Measurements from ENCODE around the gene IGFBP5. TPM values are rescaled to one million over a fixed set of nuclear protein-coding genes. Genes with fewer than 3 reads are reported as not detected.

IGFBP5 gene
- total RNA-seq, 1 donor from 2014 or later = 138 TPM

- Histone ChIP-seq H3K4me3 (peak overlapping the region; percentile 73), H3K27ac (replicated peaks) (peak overlapping the region; percentile 94), H3K4me1 (peaks cover 89% of the 10 kb centered on the region), H3K9me3 (replicated peaks) (no peaks in the 10 kb centered on the region), H3K36me3 (no peaks in the 10 kb centered on the region), H3K27me3 (ENCODE audit: low read depth) (peaks cover 11% of the 10 kb centered on the region)
- intact Hi-C loops (cut with micrococcal nuclease) = loop anchor here (10.0 kb wide), 1 partner anchor 291 kb away; no protein-coding TSS in a partner anchor
- DNase-seq = no peak
- TF ChIP-seq, protein P1, sequence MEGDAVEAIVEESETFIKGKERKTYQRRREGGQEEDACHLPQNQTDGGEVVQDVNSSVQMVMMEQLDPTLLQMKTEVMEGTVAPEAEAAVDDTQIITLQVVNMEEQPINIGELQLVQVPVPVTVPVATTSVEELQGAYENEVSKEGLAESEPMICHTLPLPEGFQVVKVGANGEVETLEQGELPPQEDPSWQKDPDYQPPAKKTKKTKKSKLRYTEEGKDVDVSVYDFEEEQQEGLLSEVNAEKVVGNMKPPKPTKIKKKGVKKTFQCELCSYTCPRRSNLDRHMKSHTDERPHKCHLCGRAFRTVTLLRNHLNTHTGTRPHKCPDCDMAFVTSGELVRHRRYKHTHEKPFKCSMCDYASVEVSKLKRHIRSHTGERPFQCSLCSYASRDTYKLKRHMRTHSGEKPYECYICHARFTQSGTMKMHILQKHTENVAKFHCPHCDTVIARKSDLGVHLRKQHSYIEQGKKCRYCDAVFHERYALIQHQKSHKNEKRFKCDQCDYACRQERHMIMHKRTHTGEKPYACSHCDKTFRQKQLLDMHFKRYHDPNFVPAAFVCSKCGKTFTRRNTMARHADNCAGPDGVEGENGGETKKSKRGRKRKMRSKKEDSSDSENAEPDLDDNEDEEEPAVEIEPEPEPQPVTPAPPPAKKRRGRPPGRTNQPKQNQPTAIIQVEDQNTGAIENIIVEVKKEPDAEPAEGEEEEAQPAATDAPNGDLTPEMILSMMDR (IDR thresholded peaks at IDR 0.05; ENCODE audit: borderline replicate concordance) = no peak
Measured at GRCh38 chr2:216693414-216694080, 1.8 kb downstream of the IGFBP5 start.

DNA sequence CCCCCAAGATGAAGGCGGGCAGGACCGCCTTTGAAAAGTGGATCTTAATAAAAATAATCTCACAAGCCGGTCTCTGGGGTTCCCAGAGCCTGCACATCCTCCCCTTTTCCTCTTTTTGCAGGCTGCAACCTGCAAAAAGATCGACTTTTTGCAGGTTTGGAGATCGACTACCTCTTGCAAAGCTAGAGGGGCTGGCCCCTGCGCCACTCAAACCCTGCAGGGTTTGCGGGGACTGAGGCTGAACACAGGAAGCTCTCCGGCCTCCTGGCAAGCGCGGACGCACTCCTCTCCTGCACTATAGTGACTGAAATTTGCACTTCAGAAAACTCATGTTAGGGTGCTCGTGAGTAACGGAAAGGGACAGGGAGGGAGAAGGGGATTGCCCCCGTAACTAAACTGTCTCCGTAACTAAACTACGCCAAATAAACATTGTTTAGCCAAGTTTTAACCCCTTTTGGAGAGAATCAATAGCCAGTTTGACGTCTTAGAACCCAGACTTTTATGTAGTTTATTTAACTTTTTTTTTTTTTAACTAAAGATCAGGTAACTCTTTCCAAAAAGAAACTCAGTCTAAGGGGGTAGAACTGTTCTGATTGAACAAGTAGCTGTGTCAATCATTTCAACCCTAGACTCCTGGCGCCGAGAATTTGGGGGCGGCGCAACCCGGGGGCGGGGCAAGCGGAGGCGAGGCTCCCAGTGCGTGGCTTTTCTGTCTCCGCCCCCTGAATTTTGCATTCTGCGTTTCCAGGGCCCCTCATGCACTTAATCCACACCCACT lies 2.5 kb downstream of the IGFBP5 start:
- TF ChIP-seq, protein P1 (IDR thresholded peaks at IDR 0.05; ENCODE audit: borderline replicate concordance) = no peak
- DNase-seq = peak; percentile 90
- intact Hi-C loops (cut with micrococcal nuclease) = loop anchor here (10.0 kb wide), 1 partner anchor 292 kb away; no protein-coding TSS in a partner anchor
- Histone ChIP-seq H3K27me3 (ENCODE audit: low read depth) (peaks cover 11% of the 10 kb centered on the region), H3K4me1 (peaks cover 90% of the 10 kb centered on the region), H3K36me3 (peaks cover 5% of the 10 kb centered on the region), H3K9me3 (replicated peaks) (no peaks in the 10 kb centered on the region), H3K27ac (replicated peaks) (peak overlapping the region; percentile 94), H3K4me3 (peak overlapping the region; percentile 73)

- H3K27me3 ChIP-seq (ENCODE audit: low read depth) = peaks cover 11% of the 10 kb centered on the region
- H3K4me3 ChIP-seq = peak overlapping the region; percentile 73
- peak; percentile 88 for DNase-seq
- peaks cover 14% of the 10 kb centered on the region for H3K36me3 ChIP-seq
- peaks cover 94% of the 10 kb centered on the region for H3K4me1 ChIP-seq
- intact Hi-C loops (cut with micrococcal nuclease) = loop anchor here (10.0 kb wide), 1 partner anchor 294 kb away; no protein-coding TSS in a partner anchor
- peak overlapping the region; percentile 94 for H3K27ac ChIP-seq (replicated peaks)
- TF ChIP-seq, protein P1 (IDR thresholded peaks at IDR 0.05; ENCODE audit: borderline replicate concordance) = no peak
- H3K9me3 ChIP-seq (replicated peaks) = no peaks in the 10 kb centered on the region
Measured at GRCh38 chr2:216690853-216691741, 4.3 kb downstream of the IGFBP5 start.

DNA sequence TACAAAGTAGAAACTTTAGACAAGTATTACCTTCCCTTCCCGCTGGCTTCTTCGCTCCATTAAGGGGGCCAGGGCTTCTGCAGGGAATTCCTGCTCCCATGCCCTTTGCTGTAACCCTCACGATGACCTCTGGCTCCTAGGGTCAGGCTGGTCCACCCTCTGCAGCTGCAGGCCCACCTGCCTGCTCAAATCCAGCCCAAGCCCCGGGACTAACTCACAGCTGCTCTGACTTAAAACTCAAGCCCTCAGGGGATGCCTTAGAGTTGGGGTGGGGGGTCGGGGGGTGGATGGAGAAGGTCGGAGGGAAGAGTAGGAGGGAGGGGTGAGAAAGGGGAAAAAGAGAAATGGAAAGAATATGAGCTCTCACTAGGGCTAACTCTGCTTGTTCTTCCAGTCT lies 4.9 kb downstream of the IGFBP5 start:
- Histone ChIP-seq H3K27me3 (ENCODE audit: low read depth) (peaks cover 11% of the 10 kb centered on the region), H3K36me3 (peaks cover 14% of the 10 kb centered on the region), H3K9me3 (replicated peaks) (no peaks in the 10 kb centered on the region), H3K4me3 (peak overlapping the region; percentile 73), H3K4me1 (peaks cover 92% of the 10 kb centered on the region), H3K27ac (replicated peaks) (peak overlapping the region; percentile 94)
- DNase-seq = no peak
- intact Hi-C loops (cut with micrococcal nuclease) = loop anchor here (10.0 kb wide), 1 partner anchor 294 kb away; no protein-coding TSS in a partner anchor
- TF ChIP-seq, protein P1 (IDR thresholded peaks at IDR 0.05; ENCODE audit: borderline replicate concordance) = no peak

DNA sequence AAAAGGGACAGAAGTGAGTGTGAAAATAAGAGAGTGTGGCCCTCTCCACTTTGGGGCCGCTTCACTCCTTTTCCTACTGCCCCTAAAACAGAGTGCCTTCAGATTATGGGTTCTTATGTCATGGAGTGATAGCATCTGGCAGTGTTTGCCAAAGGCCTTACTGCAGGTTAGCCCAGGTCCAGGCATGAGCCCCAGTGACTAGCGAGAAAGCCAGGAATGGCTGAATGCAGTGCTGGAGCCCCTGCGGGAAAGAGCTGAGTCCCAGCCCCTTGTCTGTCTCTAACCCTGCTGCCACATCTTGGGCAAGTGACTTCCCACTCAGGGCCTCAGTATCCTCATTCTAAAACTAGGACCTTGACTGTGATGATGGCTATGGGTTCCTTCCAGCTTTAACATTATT lies 6.0 kb downstream of the IGFBP5 start:
- Histone ChIP-seq H3K4me1 (peaks cover 92% of the 10 kb centered on the region), H3K4me3 (peak overlapping the region; percentile 15), H3K27me3 (ENCODE audit: low read depth) (peaks cover 8% of the 10 kb centered on the region), H3K36me3 (peaks cover 14% of the 10 kb centered on the region), H3K9me3 (replicated peaks) (no peaks in the 10 kb centered on the region), H3K27ac (replicated peaks) (peak overlapping the region; percentile 94)
- TF ChIP-seq, protein P1 (IDR thresholded peaks at IDR 0.05; ENCODE audit: borderline replicate concordance) = no peak
- intact Hi-C loops (cut with micrococcal nuclease) = no loop called here
- no peak for DNase-seq
